ENCODE results near the gene NEK6.

The NEK6 gene

GRCh38 chr9:124257844-124258606 lies at the start of gene NEK6:
TSS of gene NEK6 (plus strand) at chr9:124257949. CDS start at chr9:124301965, 44,016 bp downstream.
- peak within 1 kb of the TSS; percentile 91 to 92 for H3K27ac ChIP-seq
- intact Hi-C loops (cut with DNase I; ENCODE audit: low total_unique reads), result loop anchor here (2.0 to 10.0 kb wide), 2 partner anchors 27 to 67 kb away; no protein-coding TSS in a partner anchor
- peak; percentile 45 to 78 for DNase-seq
- no peaks in the 10 kb centered on the region for H3K36me3 ChIP-seq
- H3K27me3 ChIP-seq, result no peaks in the 10 kb centered on the region
- H3K4me1 ChIP-seq, result peaks cover 8 to 45% (median 40%) of the 10 kb centered on the region in 4 donors
- TF ChIP-seq CTCF (IDR thresholded peaks at IDR 0.05), result no peak
- no peaks in the 10 kb centered on the region for H3K9me3 ChIP-seq
- H3K4me3 ChIP-seq, result peak within 1 kb of the TSS; percentile 73 to 91

- H3K27me3 ChIP-seq, result peaks cover 0 to 2% of the 10 kb centered on the region in 2 donors
- intact Hi-C loops (cut with DNase I; ENCODE audit: low total_unique reads), result no loop called here
- no peaks in the 10 kb centered on the region for H3K4me1 ChIP-seq
- no peak for DNase-seq
- no peaks in the 10 kb centered on the region for H3K9me3 ChIP-seq
- H3K27ac ChIP-seq, result no peak overlapping the region
- no peaks in the 10 kb centered on the region for H3K36me3 ChIP-seq
- H3K4me3 ChIP-seq, result no peak overlapping the region
- no peak for TF ChIP-seq CTCF (IDR thresholded peaks at IDR 0.05)
These were observed 49.2 kb upstream of the NEK6 start for GRCh38 chr9:124208571-124208970.

- DNase-seq, result no peak
These were observed 48.5 kb upstream of the NEK6 start for GRCh38 chr9:124209279-124209678.

GRCh38 chr9:124209774-124210173 lies 48.0 kb upstream of the NEK6 start:
- intact Hi-C loops (cut with DNase I; ENCODE audit: low total_unique reads), result loop anchor here (10.0 kb wide), 1 partner anchor 75 kb away; no protein-coding TSS in a partner anchor
- peaks cover 0 to 2% of the 10 kb centered on the region in 2 donors for H3K27me3 ChIP-seq
- no peak for DNase-seq
- no peaks in the 10 kb centered on the region for H3K4me1 ChIP-seq
- H3K27ac ChIP-seq, result no peak overlapping the region
- TF ChIP-seq CTCF (IDR thresholded peaks at IDR 0.05), result no peak
- H3K4me3 ChIP-seq, result no peak overlapping the region
- no peaks in the 10 kb centered on the region for H3K36me3 ChIP-seq
- H3K9me3 ChIP-seq, result no peaks in the 10 kb centered on the region

More at GRCh38 chr9:124209279-124209678, 48.5 kb upstream of the NEK6 start:
- Histone ChIP-seq H3K27ac (no peak overlapping the region), H3K4me3 (no peak overlapping the region), H3K36me3 (no peaks in the 10 kb centered on the region), H3K27me3 (peaks cover 0 to 2% of the 10 kb centered on the region in 2 donors), H3K9me3 (no peaks in the 10 kb centered on the region), H3K4me1 (no peaks in the 10 kb centered on the region)
- intact Hi-C loops (cut with DNase I; ENCODE audit: low total_unique reads), result no loop called here
- no peak for TF ChIP-seq CTCF (IDR thresholded peaks at IDR 0.05)

GRCh38 chr9:124210697-124211096 lies 47.1 kb upstream of the NEK6 start:
- no peak overlapping the region for H3K27ac ChIP-seq
- no peaks in the 10 kb centered on the region for H3K4me1 ChIP-seq
- TF ChIP-seq CTCF (IDR thresholded peaks at IDR 0.05), result no peak
- H3K27me3 ChIP-seq, result peaks cover 0 to 2% of the 10 kb centered on the region in 2 donors
- no peak for DNase-seq
- H3K4me3 ChIP-seq, result no peak overlapping the region
- intact Hi-C loops (cut with DNase I; ENCODE audit: low total_unique reads), result loop anchor here (10.0 kb wide), 1 partner anchor 76 kb away; no protein-coding TSS in a partner anchor
- no peaks in the 10 kb centered on the region for H3K36me3 ChIP-seq
- H3K9me3 ChIP-seq, result no peaks in the 10 kb centered on the region

Measured in tibial artery (tissue), 4 donors.